Myocyte (in vitro differentiated cells): ENCODE results near the gene CFAP54. TPM values are rescaled to one million over a fixed set of nuclear protein-coding genes. Genes with fewer than 3 reads are reported as not detected.
A peak's percentile ranks its signal among the peaks of the same experiment; 100 is the strongest.
"Not testable (repeated sequence)": the region's sequence is repeated elsewhere in the genome, so short reads cannot be mapped to it uniquely, and the experiment has no call there.

Source experiments
- DNase-seq: peaks from one replicate; pipeline ENCODE4 v3.0.0-alpha.2; 2012; ENCODE audit warnings: low read depth
- polyA plus RNA-seq: library from polyadenylated mRNA; unstranded; fragments of >200 nt; gene quantifications from one replicate; pipeline ENCODE4 v1.2.1, GENCODE V29; 2012; ENCODE audit warnings: missing spikeins
- total RNA-seq: library from RNA; depleted of rRNA; stranded (reverse); fragments of >200 nt; gene quantifications from 2 replicates; pipeline ENCODE4 v1.2.3, GENCODE V29; 2014

Gene CFAP54, protein sequence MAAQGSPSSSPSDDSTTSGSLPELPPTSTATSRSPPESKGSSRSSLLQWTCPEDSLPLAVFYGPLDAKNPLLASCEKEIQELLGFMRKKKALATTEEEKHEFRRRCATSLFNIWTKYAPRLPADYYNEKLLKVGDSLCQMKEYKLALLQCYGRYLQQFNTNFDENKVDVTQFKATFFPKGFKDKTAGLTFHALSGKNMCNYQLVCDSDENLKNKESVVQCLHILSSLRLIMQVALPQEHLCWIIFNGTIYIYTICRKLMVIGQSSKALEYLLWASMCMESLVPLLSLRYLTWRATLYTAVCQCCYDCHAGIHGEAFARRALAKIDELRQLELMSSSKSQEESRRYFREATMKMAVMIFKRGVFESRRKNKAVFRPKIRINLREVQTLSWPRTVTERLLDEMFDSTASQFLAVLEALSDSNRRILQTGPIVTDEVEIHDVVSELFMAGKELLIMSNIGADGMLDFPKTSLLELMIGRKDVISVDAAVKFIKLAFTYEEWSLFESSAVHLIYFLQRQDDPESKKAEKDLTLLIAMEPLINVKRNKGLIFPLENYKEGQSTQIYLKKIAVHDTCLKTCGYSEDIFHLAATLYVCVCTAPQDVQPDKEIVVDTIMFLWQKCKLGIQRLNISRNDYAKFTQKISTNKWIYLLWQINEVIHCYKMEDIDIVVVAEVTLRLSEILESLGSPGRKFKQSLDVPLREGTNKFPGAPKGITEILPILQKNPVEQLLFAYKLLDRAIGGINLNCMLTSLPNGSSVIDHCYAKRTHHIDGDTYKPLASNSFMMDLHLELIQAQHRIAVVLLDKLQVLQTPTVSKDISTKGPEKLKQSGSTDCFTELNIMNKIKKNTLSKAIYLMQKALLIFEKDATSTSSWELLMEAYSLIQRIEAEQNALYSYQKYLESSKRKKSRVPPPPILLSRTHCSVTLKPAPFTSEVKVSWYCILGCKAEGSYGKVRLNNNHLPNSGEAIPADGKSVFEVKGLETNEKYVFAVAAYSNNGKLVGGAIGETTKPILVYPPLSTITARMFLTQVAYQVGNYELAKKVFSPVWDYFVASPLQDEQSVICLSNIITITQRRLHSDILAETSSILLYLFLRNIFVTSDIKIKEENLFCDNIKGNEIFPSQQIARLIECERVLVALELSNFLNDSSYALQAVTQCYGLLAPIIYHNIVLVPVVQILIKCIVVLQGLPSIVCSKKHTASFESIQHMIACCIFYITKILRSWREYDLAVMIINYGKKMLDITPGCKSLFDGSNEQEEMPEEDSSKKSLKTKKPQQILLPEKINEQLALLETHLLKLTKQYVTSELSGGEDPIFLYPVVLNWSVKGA (N-terminal part only)
- 0.67 and 0.99 TPM in 2 replicates for total RNA-seq
- polyA plus RNA-seq: 0.42 TPM

DNA sequence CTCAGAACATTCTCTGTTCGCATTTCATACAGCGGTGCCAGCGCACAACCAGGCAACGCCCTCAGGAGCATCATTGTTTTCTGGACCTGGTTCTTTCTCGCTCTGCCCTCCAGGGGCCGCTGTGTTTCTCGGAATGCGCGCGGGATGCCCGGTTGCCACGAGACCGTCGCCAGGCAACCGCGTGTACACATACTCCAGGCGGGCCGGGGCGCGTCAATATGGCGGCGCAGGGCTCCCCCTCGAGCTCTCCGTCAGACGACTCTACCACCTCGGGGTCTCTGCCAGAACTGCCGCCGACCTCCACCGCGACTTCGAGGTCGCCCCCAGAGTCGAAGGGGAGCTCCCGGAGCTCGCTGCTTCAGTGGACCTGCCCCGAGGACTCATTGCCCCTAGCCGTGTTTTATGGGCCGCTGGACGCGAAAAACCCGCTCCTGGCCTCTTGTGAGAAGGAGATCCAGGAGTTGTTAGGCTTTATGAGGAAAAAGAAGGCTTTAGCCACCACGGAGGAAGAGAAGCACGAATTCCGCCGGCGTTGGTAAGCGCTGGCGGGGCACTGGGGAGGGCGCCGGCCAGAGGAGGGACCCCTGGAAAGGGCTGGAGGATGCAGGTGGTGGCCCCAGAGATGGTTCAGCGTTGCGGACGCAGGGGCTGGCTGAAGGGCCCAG lies at the start of gene CFAP54:
Gene CFAP54, plus strand, starts transcription at position 186 of the 665 bp plus-strand sequence. Its CDS starts 33 bp downstream, at position 219.
- peak; percentile 98 for DNase-seq

DNA sequence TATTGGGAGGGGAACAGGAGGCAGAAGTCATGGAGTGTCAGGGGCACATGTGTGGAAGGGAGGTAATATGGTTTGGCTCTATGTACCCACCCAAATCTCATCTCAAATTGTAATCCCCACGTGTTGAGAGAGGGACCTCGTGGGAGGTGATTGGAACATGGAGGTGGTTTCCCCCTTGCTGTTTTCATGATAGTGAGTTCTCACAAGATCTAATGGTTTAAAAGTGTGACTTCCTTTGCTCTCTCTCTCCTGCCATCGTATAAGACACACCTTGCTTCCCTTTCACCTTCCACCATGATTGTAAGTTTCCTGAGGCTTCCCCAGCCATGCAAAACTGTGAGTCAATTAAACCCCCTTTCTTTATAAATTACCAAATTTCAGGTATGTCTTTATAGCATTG lies 47.6 kb upstream of the CFAP54 start:
- DNase-seq: no peak

DNA sequence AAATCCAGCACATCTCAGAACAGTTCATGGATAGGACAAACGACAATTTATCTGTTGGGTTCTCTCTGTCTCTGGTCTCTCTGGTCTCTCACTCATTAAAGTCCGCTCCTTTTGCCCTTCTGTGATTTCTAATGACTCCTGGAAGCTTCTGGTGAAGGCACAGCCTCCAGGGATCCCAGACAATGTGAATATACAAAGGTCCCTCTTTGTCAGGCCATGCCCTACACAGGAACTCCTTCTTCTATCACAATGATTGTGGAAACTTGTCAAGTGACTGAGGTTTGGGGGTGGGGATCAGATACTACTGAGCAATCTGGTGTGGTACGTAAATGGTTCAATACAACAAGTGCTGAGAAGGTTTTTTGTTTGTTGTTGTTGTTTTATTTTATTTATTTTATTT lies 46.5 kb upstream of the CFAP54 start:
- no peak for DNase-seq

DNA sequence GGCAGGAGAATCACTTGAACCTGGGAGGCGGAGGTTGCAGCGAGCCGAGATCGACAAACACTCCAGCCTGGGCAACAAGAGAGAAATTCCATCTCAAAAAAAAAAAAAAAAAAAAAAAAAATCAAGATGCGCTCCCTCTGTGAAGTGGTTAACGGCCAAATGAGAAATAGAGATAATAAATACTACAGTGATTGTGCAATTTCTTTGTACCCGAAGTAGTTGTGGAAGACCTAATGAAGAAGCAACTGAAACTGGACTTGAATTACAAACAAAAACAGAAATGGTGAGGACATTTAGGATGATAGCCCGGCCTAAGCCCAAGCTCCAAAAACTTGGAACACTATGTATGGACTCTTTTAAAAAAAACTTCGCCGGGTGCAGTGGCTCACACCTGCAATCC lies 45.0 kb upstream of the CFAP54 start:
- DNase-seq: no peak

DNA sequence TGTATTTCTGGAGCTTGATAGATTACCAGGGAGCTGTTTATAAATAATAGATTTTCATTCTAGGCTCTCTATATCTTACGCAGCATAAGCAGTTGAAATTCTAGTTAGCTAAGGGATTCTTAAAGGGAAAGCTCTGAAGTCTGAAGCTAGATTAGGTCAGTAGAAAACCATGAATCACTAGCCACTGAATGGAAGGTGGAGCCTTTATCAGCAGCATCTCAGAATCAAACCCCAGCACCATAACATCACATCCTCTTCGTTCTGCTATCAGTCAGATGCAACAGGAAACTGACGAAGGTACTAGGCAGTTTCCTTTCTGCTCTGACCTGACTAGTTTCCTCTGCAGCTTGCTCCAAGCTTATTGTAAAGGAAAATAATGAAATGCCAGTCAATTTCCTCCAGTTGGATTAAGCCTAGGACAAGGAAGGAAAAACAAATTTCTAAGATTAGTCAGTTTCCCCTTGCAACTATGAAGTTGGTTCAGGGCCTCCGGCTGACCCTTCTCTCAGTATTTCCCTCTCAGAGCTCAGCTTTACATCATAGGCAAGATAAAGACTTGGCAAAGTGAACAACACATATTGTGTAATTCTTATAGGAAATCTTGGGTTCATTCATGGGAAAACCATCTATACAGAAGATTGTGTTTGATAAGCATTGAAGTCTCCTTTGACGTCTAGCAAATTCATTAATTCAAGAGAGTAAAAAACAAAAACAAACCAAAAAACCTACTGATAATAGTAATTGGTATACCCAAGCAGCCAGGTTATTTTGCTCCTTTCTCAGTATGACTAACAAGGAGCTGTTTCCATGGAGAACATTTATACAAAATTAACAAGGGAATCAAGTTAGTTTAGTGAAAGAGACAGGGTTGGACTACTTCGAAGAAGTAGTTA lies 43.4 kb upstream of the CFAP54 start:
- DNase-seq: no peak

DNA sequence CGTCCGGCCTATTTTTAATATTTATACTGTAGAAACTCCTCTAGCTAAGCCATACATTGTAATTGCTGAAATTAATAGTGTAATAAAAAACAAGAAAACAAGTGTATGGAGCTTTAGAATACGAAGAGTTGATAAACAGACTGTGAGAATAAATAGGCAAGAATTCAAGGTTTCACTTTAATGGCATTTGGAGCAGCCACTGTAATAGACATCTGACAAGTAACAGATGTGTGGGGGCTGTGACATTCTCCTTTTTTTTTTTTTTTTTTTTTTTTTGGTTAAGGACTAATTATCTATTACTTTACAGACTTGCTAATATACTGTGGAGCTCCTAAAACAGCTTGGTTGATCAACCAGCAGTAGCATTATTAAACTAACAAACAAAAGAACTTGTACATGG lies 42.1 kb upstream of the CFAP54 start:
- DNase-seq: no peak

DNA sequence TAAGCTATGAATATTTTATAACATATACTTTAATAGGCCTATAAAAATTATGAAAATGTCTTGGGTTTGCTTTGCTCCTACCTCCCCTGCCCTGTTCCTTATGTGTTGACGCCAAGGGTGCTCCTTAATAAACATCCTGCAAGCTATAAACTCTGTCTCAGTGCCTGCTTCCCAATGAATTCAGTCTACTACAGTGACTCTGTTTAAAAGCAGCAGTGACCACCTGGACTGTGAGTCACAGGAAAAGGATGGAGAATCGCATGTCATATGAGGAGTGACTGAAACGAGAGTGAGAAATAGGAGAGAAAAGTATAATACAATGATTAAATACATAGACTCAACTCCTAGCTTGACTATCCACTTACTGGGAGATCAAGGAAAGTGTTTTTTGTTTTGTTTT lies 41.1 kb upstream of the CFAP54 start:
- DNase-seq: peak; percentile 34

DNA sequence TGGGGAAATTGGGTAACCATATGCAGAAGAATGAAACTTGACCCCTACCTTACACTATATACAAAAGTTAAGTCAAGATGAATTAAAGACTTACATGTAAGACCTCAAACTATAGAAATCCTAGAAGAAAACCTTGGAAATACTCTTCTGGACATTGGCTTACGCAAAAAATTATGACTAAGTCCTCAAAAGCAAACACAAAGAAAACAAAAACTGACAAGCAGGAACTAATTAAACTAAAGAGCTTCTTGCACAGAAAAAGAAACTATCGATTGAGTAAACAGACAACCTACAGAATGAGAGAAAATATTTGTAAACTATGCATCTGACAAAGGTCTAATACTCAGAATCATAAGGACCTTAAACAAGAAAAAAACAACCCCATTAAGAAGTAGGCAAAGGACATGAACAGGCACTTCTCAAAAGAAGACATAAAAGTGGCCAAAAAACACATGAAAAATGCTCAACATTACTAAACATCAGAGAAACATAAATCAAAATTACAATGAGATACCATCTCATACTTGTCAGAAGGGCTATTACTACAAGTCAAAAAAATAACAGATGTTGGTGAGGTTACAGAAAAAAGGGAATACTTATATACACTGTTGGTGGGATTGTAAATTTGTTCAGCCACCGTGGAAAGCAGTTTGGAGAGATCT lies 37.0 kb upstream of the CFAP54 start:
- DNase-seq: no peak

DNA sequence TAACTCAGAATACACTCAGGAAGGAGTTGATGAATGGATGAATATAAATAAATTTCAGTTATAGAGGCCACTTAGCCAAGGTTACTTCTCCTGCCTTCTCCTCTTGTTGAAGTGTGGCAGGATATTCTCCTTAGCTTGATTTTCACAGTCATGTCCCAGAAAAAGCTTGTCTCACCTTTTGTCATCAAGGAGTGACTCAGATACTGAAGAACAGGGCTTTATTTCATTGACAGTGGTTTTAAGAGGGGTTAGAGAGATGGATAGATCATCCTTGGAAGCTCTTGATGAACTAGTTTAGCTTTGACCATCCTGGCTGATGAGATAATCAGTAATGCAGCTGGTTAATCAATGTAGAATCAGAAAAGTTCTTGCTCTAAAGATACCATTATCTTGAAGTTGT lies 35.0 kb upstream of the CFAP54 start:
- no peak for DNase-seq

DNA sequence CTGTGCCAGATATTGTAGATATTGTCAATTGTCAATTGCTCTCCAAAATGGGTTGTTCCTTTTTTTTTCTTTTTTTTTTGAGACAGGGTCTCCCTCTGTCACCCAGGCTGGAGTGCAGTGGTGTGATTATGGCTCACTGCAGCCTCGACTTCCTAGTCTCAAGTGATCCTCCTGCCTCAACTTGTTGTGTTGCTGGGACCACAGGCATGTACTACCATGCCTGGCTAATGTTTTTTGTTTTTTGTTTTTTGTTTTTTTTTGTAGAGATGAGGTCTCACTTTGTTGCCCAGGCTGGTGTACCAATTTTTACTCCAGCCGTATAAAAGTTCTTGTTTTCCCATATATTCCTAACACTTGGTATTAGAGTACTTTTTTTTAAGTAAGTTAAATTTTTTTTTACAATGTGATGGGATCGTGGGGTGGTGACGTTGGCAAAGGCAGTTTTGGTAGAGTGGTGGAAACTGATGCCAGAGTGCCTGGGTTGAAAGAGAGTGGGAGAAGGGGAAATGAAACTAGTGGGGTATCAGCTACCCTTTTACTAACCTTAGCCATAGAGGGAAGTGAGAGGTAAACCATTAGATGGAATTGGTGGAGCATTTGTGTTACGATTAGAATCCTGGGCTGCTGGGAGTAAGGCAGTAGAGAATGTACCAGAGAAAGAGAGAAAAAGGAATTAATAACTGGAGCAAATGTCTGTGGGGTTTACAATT lies 33.0 kb upstream of the CFAP54 start:
- no peak for DNase-seq

DNA sequence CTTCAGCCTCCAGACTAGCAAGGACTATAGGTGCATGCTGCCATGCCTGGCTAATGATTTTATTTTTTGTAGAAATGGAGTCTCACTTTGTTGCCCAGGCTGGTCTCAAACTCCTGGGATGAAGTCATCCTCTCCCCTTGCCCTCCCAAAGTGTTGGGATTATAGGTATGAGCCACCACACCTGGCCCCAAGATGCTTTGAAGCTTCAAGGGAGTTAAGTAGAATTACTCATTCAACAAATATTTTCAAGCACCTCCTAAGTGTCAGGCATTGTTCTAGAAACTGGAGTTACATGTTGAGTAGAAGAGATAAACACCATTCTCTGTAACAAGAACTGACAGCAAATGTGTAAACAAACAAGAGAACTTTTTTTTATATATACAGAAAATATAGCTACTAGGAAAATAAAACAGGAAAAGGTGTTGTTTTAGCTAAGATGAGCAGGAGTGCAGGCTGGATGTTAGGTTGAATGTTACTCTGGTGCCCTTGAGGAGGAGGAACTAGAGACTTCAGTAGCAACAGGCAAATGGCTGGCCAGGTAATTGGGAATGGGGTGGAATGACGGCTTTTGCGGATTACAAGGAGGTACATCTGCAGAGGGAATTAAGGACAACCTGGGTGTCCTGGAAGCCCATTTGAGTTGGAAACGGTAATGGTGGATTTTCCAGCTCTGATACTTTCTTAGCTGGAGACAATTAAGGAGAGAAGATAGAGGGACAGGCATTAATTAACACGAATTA lies 32.0 kb upstream of the CFAP54 start:
- no peak for DNase-seq

DNA sequence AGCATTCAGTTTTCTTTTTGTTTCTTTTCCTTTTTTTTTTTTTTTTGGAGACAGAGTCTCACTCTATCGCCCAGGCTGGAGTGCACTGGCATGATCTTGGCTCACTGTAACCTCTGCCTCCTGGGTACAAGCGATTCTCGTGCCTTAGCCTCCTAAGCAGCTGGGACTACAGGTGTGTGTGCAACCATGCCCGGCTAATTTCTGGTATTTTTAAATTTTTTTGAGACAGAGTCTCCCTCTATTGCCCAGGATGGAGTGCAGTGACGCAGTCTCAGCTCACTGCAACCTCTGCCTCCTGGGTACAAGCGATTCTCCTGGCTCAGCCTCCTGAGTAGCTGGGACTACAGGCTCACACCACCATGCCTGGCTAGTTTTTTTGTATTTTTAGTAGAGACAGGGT lies 30.1 kb upstream of the CFAP54 start:
- DNase-seq: not testable (repeated sequence)

DNA sequence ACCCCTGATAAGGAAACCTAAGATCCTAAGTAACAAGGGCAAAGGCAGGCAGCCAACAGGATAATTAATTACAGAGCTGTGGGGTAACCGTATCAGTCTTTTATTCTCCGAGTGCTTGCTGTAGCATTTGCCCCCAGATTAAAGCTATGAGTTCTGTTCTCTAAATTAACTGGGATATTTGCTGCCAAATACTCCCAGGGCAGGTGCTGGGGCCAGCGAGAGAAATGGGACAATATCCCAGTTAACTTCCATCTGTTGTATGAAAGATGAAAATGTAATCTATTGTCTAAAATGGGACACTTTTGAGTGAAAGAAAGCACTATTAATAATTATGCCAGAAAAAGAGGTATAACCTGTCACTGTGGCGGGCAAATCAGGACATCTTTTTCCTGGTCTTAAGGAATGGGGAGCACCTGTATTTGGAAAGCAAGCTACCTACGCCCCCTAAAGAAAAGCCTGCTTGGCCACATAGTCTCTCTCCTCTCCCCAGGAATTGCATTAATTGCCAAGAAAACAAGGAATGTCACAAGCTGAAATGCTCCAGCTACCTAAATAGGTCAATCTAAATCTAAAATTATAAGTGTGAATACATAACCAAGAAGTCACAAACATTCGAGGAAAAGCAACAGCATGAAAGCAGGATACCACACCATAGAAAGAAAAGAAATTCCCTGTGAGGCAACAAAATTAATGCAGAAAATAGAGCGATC lies 26.7 kb upstream of the CFAP54 start:
- no peak for DNase-seq

DNA sequence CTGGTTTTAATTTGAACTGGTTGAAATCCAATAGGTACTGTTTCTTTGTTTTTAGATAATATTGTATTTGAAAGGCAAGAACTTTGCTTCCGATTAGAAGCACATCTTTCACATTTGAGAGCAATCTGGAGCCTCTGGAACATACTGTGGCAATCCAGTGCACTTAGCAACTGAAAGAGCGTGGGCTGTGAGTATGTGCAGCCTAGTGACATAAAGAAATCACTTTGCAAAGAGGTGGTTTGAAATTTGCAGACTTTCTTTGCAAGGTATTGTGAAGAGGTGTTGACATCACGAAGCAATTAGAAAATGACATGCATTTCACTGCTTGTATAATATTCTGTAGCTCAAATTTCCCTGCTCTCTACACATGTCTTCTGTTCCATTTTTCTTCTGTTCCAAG lies 23.5 kb upstream of the CFAP54 start:
- DNase-seq: no peak

DNA sequence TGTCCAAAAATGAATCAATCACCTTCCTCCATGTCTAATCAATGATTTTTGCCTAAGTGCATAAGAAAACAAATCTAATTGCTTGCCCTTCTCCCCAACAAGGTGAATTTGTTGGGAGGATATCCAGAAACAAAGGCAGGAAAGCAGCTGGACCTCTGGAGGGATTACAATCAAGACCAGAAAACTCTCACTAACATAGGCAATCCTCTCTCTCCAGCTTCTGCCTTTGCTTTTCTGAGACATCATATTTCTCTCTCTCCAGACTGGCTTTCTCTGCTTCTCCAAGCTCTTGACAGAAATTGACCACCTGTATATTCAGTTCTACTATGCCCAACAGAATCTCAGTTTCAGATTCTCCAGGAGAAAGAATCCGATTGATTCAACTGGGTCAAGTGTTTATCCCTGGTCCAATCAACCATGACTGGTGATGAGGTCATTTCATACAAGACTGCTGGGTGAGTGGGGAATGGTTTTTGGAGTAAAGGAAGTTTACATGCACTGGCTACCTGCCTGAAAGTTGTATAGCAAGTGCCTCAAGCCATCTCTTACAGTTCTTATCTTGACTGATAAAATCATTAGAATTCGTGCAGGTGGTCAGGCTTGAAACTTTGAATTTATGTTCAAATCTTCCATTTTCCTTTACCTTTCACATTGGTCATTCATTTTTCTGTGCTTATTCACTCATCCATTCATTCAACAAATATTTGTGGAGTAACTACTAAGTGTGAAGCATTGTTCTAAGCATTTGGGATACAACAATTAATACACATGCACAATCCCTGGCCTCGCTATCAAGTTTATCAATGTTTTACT lies 22.2 kb upstream of the CFAP54 start:
- no peak for DNase-seq

DNA sequence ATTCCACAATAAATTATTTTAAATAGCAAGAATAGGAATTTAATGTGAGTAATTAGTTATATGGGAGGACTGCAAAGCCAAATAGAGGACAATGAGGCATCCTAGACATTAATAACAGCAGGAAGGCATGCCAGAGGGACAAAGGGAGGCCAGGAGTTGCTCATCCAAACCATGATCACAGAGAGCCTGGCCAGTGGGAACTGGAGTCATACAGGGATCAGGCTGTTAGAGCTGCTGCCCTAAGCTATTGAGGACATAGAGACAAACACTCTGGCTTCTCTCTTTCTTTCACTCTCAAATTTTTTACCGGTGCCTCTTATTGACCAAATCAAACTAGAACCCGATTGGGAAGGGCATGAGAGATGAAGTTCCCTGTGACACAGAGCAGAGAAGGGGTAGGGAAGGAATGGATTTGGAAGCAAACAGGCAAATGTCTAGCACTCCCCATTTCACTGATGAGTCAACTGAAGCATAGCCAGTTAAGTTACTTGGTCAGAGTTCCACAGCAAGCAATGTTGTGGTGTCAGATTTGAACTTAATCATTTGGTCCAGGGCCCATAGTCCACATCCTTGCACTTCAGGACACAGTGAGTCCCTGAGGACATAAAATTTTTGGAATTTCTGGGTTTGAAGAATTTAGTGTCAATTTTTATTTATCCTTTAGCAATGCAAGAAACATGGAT lies 17.9 kb upstream of the CFAP54 start:
- DNase-seq: peak; percentile 69
